IMR-90 (cell line): Measurements from ENCODE around the gene HDHD2. TPM values are rescaled to one million over a fixed set of nuclear protein-coding genes. Genes with fewer than 3 reads are reported as not detected.

Source experiments
- ATAC-seq: fragments of 200-7000 bp; cut with Tn5 transposase; 2 replicates; pipeline ENCODE4 v1.9.1; 2020; ENCODE audit warnings: low read depth, mild to moderate bottlenecking, moderate library complexity
- BruUV-seq: library from RNA; stranded (reverse); fragments of 400-500 nt; replicated peaks from 2 replicates; lab custom pipeline; 2021; lab: Mats Ljungman, UMichigan
- CTCF ChIA-PET: fragments of 300-600 bp; formaldehyde crosslinking; extraction: SDS; loops from one replicate; lab custom pipeline; 2021; ENCODE audit warnings: antibody characterized with exemption; lab: Yijun Ruan, JAX
- POLR2A ChIA-PET: fragments of 300-600 bp; sonication (Branson Sonifier 250); formaldehyde crosslinking; loops from one replicate; lab custom pipeline; 2022; ENCODE audit warnings: antibody characterized with exemption; ENCODE audit not compliant: unreplicated experiment; lab: Charles Lee
- DNase-seq: peaks from one replicate; pipeline ENCODE4 v3.0.0; 2013
- H2AFZ ChIP-seq: replicated peaks from 2 replicates; pipeline ENCODE3; 2013; ENCODE audit warnings: low read length, mild to moderate bottlenecking; ENCODE audit not compliant: poor library complexity
- H2AK5ac ChIP-seq: 2 replicates; pipeline ENCODE4 v1.6.1; 2013; ENCODE audit warnings: low read depth, low read length, inconsistent platforms
- H2AK9ac ChIP-seq: replicated peaks from 2 replicates; pipeline ENCODE3; 2013; ENCODE audit warnings: mild to moderate bottlenecking, low read depth, low read length, moderate library complexity; ENCODE audit not compliant: poor library complexity
- H2BK120ac ChIP-seq: 2 replicates; pipeline ENCODE4 v1.6.1; 2013; ENCODE audit warnings: low read depth, low read length, inconsistent platforms
- H2BK15ac ChIP-seq: 3 replicates; pipeline ENCODE4 v1.6.1; 2013; ENCODE audit warnings: low read depth, low read length, inconsistent platforms
- H2BK20ac ChIP-seq: 2 replicates; pipeline ENCODE4 v1.6.1; 2013; ENCODE audit warnings: low read depth, mild to moderate bottlenecking, inconsistent platforms, low read length, moderate library complexity
- H2BK5ac ChIP-seq: 2 replicates; pipeline ENCODE4 v1.6.1; 2013; ENCODE audit warnings: mild to moderate bottlenecking, low read depth, low read length, inconsistent platforms; ENCODE audit not compliant: poor library complexity, severe bottlenecking
- H3K14ac ChIP-seq: replicated peaks from 2 replicates; pipeline ENCODE4 v1.6.1; 2013; ENCODE audit warnings: low read depth, low read length, inconsistent platforms
- H3K18ac ChIP-seq: 2 replicates; pipeline ENCODE4 v1.6.1; 2013; ENCODE audit warnings: low read depth, low read length, control low read depth
- H3K23ac ChIP-seq: 2 replicates; pipeline ENCODE4 v1.6.1; 2013; ENCODE audit warnings: low read depth, low read length, inconsistent platforms
- H3K27ac ChIP-seq: 2 replicates; pipeline ENCODE4 v1.5.1; 2013; ENCODE audit warnings: mild to moderate bottlenecking, control low read depth, low read length; ENCODE audit not compliant: insufficient read depth
- H3K27me3 ChIP-seq: 2 replicates; pipeline ENCODE4 v1.6.1; 2013; ENCODE audit warnings: low read length; ENCODE audit not compliant: control insufficient read depth, insufficient read depth
- H3K36me3 ChIP-seq: 2 replicates; pipeline ENCODE4 v1.6.1; 2013; ENCODE audit warnings: low read length, mixed read lengths; ENCODE audit not compliant: control insufficient read depth, insufficient read depth
- H3K4ac ChIP-seq: 2 replicates; pipeline ENCODE4 v1.6.1; 2013; ENCODE audit warnings: low read depth, low read length, inconsistent platforms
- H3K4me1 ChIP-seq: 2 replicates; pipeline ENCODE4 v1.6.1; 2013; ENCODE audit warnings: low read length, mixed read lengths; ENCODE audit not compliant: control insufficient read depth, insufficient read depth
- H3K4me2 ChIP-seq: 2 replicates; pipeline ENCODE4 v1.6.1; 2013; ENCODE audit warnings: low read depth, mild to moderate bottlenecking, control low read depth, low read length, moderate library complexity
- H3K4me3 ChIP-seq: 2 replicates; pipeline ENCODE4 v1.5.1; 2013; ENCODE audit warnings: low read depth, mild to moderate bottlenecking, control low read depth, low read length, moderate library complexity; ENCODE audit not compliant: insufficient read depth
- H3K56ac ChIP-seq: 2 replicates; pipeline ENCODE4 v1.6.1; 2013; ENCODE audit warnings: low read length, inconsistent platforms; ENCODE audit not compliant: insufficient read depth; ENCODE audit errors: extremely low read depth
- H3K79me1 ChIP-seq, 2 experiments: 2 replicates each; pipeline ENCODE4 v1.6.1; 2013; ENCODE audit warnings: low read length in 2 of 2, inconsistent platforms in 1 of 2, low read depth in 1 of 2
- H3K9ac ChIP-seq: 2 replicates; pipeline ENCODE4 v1.6.1; 2013; ENCODE audit warnings: low read depth, low read length, control low read depth
- H3K9me1 ChIP-seq: 2 replicates; pipeline ENCODE4 v1.6.1; 2013; ENCODE audit warnings: low read length, inconsistent platforms; ENCODE audit not compliant: insufficient read depth
- H3K9me3 ChIP-seq: 2 replicates; pipeline ENCODE4 v1.6.1; 2013; ENCODE audit warnings: low read length; ENCODE audit not compliant: control insufficient read depth, insufficient read depth
- H4K20me1 ChIP-seq: 2 replicates; pipeline ENCODE4 v1.6.1; 2013; ENCODE audit warnings: low read length, inconsistent platforms; ENCODE audit not compliant: insufficient read depth
- H4K5ac ChIP-seq: 2 replicates; pipeline ENCODE4 v1.6.1; 2013; ENCODE audit warnings: mild to moderate bottlenecking, low read depth, low read length, control low read depth
- H4K8ac ChIP-seq, 2 experiments: 2 replicates each; pipeline ENCODE4 v1.6.1; 2013; ENCODE audit warnings: low read depth in 2 of 2, low read length in 2 of 2, control low read depth in 1 of 2, inconsistent platforms in 1 of 2
- H4K91ac ChIP-seq: 2 replicates; pipeline ENCODE4 v1.6.1; 2013; ENCODE audit warnings: low read depth, low read length, inconsistent platforms; ENCODE audit not compliant: insufficient read depth
- BHLHE40 ChIP-seq: fragments of 150-350 bp; IDR thresholded peaks from 2 replicates; pipeline ENCODE4 v1.6.1; 2016; ENCODE audit warnings: mild to moderate bottlenecking, low read depth, low read length
- CEBPB ChIP-seq: IDR thresholded peaks from 2 replicates; pipeline ENCODE4 v1.6.1; 2012; ENCODE audit warnings: low read depth, low read length, improper control_type of control experiment
- CHD1 ChIP-seq: IDR thresholded peaks from 2 replicates; pipeline ENCODE4 v1.6.1; 2012; ENCODE audit warnings: low read depth, low read length, improper control_type of control experiment
- CTCF ChIP-seq: conservative IDR thresholded peaks from 2 replicates; pipeline ENCODE4 v1.5.1; 2012; ENCODE audit warnings: mild to moderate bottlenecking, low read depth, low read length, improper control_type of control experiment
- ELK1 ChIP-seq: fragments of 150-350 bp; IDR thresholded peaks from 2 replicates; pipeline ENCODE4 v1.6.1; 2016; ENCODE audit warnings: low read depth, mild to moderate bottlenecking, low read length, moderate library complexity, borderline replicate concordance
- FOS ChIP-seq: fragments of 150-350 bp; IDR thresholded peaks from 2 replicates; pipeline ENCODE4 v1.6.1; 2016; ENCODE audit warnings: low read depth, low read length
- MAFK ChIP-seq: IDR thresholded peaks from 2 replicates; pipeline ENCODE4 v1.6.1; 2012; ENCODE audit warnings: low read depth, low read length, improper control_type of control experiment
- MAZ ChIP-seq: IDR thresholded peaks from 2 replicates; pipeline ENCODE4 v1.6.1; 2012; ENCODE audit warnings: low read depth, mild to moderate bottlenecking, low read length, improper control_type of control experiment, moderate library complexity, borderline replicate concordance
- MXI1 ChIP-seq: IDR thresholded peaks from 2 replicates; pipeline ENCODE4 v1.6.1; 2012; ENCODE audit warnings: low read depth, mild to moderate bottlenecking, low read length, moderate library complexity, borderline replicate concordance
- NFE2L2 ChIP-seq: fragments of 150-350 bp; IDR thresholded peaks from 2 replicates; pipeline ENCODE4 v1.6.1; 2016; ENCODE audit warnings: low read depth, mild to moderate bottlenecking, low read length
- POLR2A ChIP-seq: IDR thresholded peaks from 2 replicates; pipeline ENCODE4 v1.6.1; 2012; ENCODE audit warnings: mild to moderate bottlenecking, low read depth, low read length
- RAD21 ChIP-seq: IDR thresholded peaks from 2 replicates; pipeline ENCODE4 v1.6.1; 2012; ENCODE audit warnings: low read length, improper control_type of control experiment
- RCOR1 ChIP-seq: IDR thresholded peaks from 2 replicates; pipeline ENCODE4 v1.6.1; 2012; ENCODE audit warnings: mild to moderate bottlenecking, low read length, improper control_type of control experiment; ENCODE audit not compliant: insufficient replicate concordance
- RFX5 ChIP-seq: IDR thresholded peaks from 2 replicates; pipeline ENCODE4 v1.8.0; 2012; ENCODE audit warnings: low read depth, mild to moderate bottlenecking, low read length, moderate library complexity
- SMC3 ChIP-seq: fragments of 150-350 bp; IDR thresholded peaks from 2 replicates; pipeline ENCODE4 v1.6.1; 2016; ENCODE audit warnings: low read depth, mild to moderate bottlenecking, antibody characterized with exemption, low read length, moderate library complexity
- USF2 ChIP-seq: fragments of 150-350 bp; IDR thresholded peaks from 2 replicates; pipeline ENCODE4 v1.6.1; 2017; ENCODE audit warnings: mild to moderate bottlenecking, antibody characterized with exemption, low read length, low read depth
- dilution Hi-C: fragments of 300-500 bp; cut with HindIII; formaldehyde crosslinking; loops from one replicate; pipeline ENCODE4 v1.14.3; 2018; ENCODE audit warnings: low sequenced_read_pairs; ENCODE audit not compliant: unreplicated experiment
- in situ Hi-C: fragments of 300-500 bp; cut with MboI; formaldehyde crosslinking; loops from 3 replicates; pipeline ENCODE4 v1.14.3; 2019; ENCODE audit warnings: low sequenced_read_pairs, inconsistent platforms, mixed read lengths
- intact Hi-C: fragments of 100-400 bp; cut with micrococcal nuclease; formaldehyde crosslinking; loops from 2 replicates; pipeline ENCODE4 v1.10.0; 2022
- polyA plus RNA-seq, 3 experiments: library from polyadenylated mRNA; depleted of rRNA; stranded (reverse); fragments of >200 nt; gene quantifications; 2 replicates each; pipeline ENCODE4 v1.2.3, GENCODE V29; 2012; ENCODE audit warnings: low replicate concordance in 1 of 3
- total RNA-seq: library from RNA; depleted of rRNA; stranded (reverse); fragments of >200 nt; gene quantifications from 2 replicates; pipeline ENCODE4 v1.2.3, GENCODE V29; 2012

The HDHD2 gene
- total and polyA plus RNA-seq, 2 of the 4 experiments (the other 2 are of a cell fraction), result 7.2 to 18.6 TPM

GRCh38 chr18:47168509-47168908, 18.2 kb upstream of the HDHD2 start:
- Histone ChIP-seq H2AFZ (no peak overlapping the region), H3K79me1 (peaks cover 10 to 37% of the 10 kb centered on the region in 2 experiments), H3K4me2 (no peak overlapping the region), H3K23ac (no peak overlapping the region), H2BK20ac (no peak overlapping the region), H2AK5ac (no peak overlapping the region), H3K18ac (no peak overlapping the region), H2BK120ac (no peak overlapping the region), H2BK15ac (no peak overlapping the region), H2BK5ac (no peak overlapping the region), H3K27me3 (no peaks in the 10 kb centered on the region), H3K9ac (no peak overlapping the region), H3K9me3 (no peaks in the 10 kb centered on the region), H3K14ac (no peak overlapping the region), H3K36me3 (peaks cover 2% of the 10 kb centered on the region), H3K4me1 (peaks cover 2% of the 10 kb centered on the region; the same call in 1 of the 2 replicates), H3K56ac (no peak overlapping the region), H4K8ac (no peak overlapping the region), H3K4ac (no peak overlapping the region), H3K27ac (no peak overlapping the region), H3K9me1 (peaks cover 5% of the 10 kb centered on the region), H4K91ac (no peak overlapping the region), H2AK9ac (no peak overlapping the region), H3K4me3 (no peak overlapping the region), H4K20me1 (peaks cover 53% of the 10 kb centered on the region), H4K5ac (no peak overlapping the region)
- ChIA-PET CTCF (interaction anchor here (0.7 kb wide), 1 partner anchor 1031 kb away, joined by 4 read pairs; no protein-coding TSS in a partner anchor), POLR2A (no interaction called here)
- dilution Hi-C loops (no loop called here), intact Hi-C loops (no loop called here), in situ Hi-C loops (no loop called here)
- no peak for ATAC-seq
- no peak for DNase-seq
- no peak for TF ChIP-seq MAZ
- TF ChIP-seq CHD1, result no peak
- TF ChIP-seq ELK1, result no peak
- TF ChIP-seq CTCF, result no peak
- no peak for TF ChIP-seq POLR2A
- TF ChIP-seq NFE2L2, result no peak
- no peak for TF ChIP-seq USF2
- no peak for TF ChIP-seq BHLHE40
- TF ChIP-seq MXI1, result no peak
- no peak for TF ChIP-seq SMC3
- no peak for TF ChIP-seq RFX5
- no peak for TF ChIP-seq RCOR1
- TF ChIP-seq RAD21, result no peak
- TF ChIP-seq CEBPB, result no peak
- TF ChIP-seq FOS, result no peak
- no peak for TF ChIP-seq MAFK
- BruUV-seq, result no TSS peak
